Liver (tissue), 9 donors: Measurements from ENCODE around the gene CREB3L1. TPM values are rescaled to one million over a fixed set of nuclear protein-coding genes. Genes with fewer than 3 reads are reported as not detected.

Experiments
- DNase-seq: peaks from one replicate; pipeline ENCODE4 v3.0.0-alpha.2; 2017; ENCODE audit warnings: low spot score
- H3K27ac ChIP-seq, 2 donors: one replicate each; pipeline ENCODE4 v1.7.0; 2013; ENCODE audit warnings: inconsistent platforms in 2 of 2, low read length in 2 of 2, control low read depth in 1 of 2, low read depth in 1 of 2, mild to moderate bottlenecking in 1 of 2
- H3K27me3 ChIP-seq, 4 donors: one replicate each; pipeline versions ENCODE4 v1.6.1 to v1.7.0; 2013; ENCODE audit warnings: low read length in 3 of 4, inconsistent platforms in 1 of 4, mild to moderate bottlenecking in 1 of 4, moderate library complexity in 1 of 4; ENCODE audit not compliant: control insufficient read depth in 4 of 4, insufficient read depth in 4 of 4
- H3K36me3 ChIP-seq, 4 donors: one replicate each; pipeline versions ENCODE4 v1.6.1 to v1.7.0; 2013; ENCODE audit warnings: low read length in 3 of 4, mild to moderate bottlenecking in 3 of 4, low read depth in 1 of 4, moderate library complexity in 1 of 4; ENCODE audit not compliant: control insufficient read depth in 4 of 4, insufficient read depth in 3 of 4
- H3K4me1 ChIP-seq, 4 donors: one replicate each; pipeline versions ENCODE4 v1.6.1 to v1.7.0; 2013; ENCODE audit warnings: low read length in 3 of 4, mild to moderate bottlenecking in 3 of 4, moderate library complexity in 1 of 4; ENCODE audit not compliant: control insufficient read depth in 4 of 4, insufficient read depth in 4 of 4
- H3K4me3 ChIP-seq, 3 donors: one replicate each; pipeline versions ENCODE4 v1.6.1 to v1.7.0; 2013; ENCODE audit warnings: low read length in 3 of 3, control low read depth in 1 of 3, low read depth in 1 of 3, mild to moderate bottlenecking in 1 of 3
- H3K9ac ChIP-seq, 2 donors: one replicate each; pipeline ENCODE4 v1.7.0; 2013; ENCODE audit warnings: low read length in 2 of 2, mild to moderate bottlenecking in 2 of 2, moderate library complexity in 2 of 2, control low read depth in 1 of 2, low read depth in 1 of 2
- H3K9me3 ChIP-seq, 4 donors: one replicate each; pipeline versions ENCODE4 v1.6.1 to v1.7.0; 2013; ENCODE audit warnings: low read length in 3 of 4; ENCODE audit not compliant: control insufficient read depth in 4 of 4
- ATF3 ChIP-seq: IDR thresholded peaks from 2 replicates; pipeline ENCODE4 v1.6.1; 2016; ENCODE audit warnings: antibody characterized with exemption
- CTCF ChIP-seq: fragments of 150-350 bp; IDR thresholded peaks from 2 replicates; pipeline ENCODE4 v1.5.1; 2017; ENCODE audit warnings: improper control_type of control experiment, low read depth, low read length; ENCODE audit not compliant: missing input control
- EGR1 ChIP-seq, 2 donors: IDR thresholded peaks; 2 replicates each; pipeline ENCODE4 v1.6.1; 2016 to 2018; ENCODE audit warnings: antibody characterized with exemption in 2 of 2, low read depth in 2 of 2
- FOXA1 ChIP-seq: IDR thresholded peaks from 2 replicates; pipeline ENCODE4 v1.6.1; 2016; ENCODE audit warnings: antibody characterized with exemption
- FOXA2 ChIP-seq: IDR thresholded peaks from 2 replicates; pipeline ENCODE4 v1.6.1; 2016; ENCODE audit warnings: antibody characterized with exemption
- GABPA ChIP-seq, 2 donors: IDR thresholded peaks in 1 of 2; conservative IDR thresholded peaks in 1 of 2; 2 replicates each; pipeline ENCODE4 v1.6.1; 2016; ENCODE audit warnings: antibody characterized with exemption in 2 of 2, mild to moderate bottlenecking in 1 of 2, moderate library complexity in 1 of 2
- HNF4G ChIP-seq: IDR thresholded peaks from 2 replicates; pipeline ENCODE4 v1.6.1; 2016; ENCODE audit warnings: antibody characterized with exemption
- JUND ChIP-seq, 2 donors: IDR thresholded peaks; 2 replicates each; pipeline ENCODE4 v1.6.1; 2016; ENCODE audit warnings: antibody characterized with exemption in 2 of 2
- NR2F2 ChIP-seq: IDR thresholded peaks from 2 replicates; pipeline ENCODE4 v1.6.1; 2016; ENCODE audit warnings: antibody characterized with exemption
- RAD21 ChIP-seq, 2 donors: IDR thresholded peaks; 2 replicates each; pipeline ENCODE4 v1.6.1; 2016; ENCODE audit warnings: antibody characterized with exemption in 2 of 2, mild to moderate bottlenecking in 2 of 2
- RXRA ChIP-seq, 2 donors: IDR thresholded peaks; 2 replicates each; pipeline ENCODE4 v1.6.1; 2017 to 2018; ENCODE audit warnings: antibody characterized with exemption in 2 of 2, mild to moderate bottlenecking in 1 of 2
- TAF1 ChIP-seq: conservative IDR thresholded peaks from 2 replicates; pipeline ENCODE4 v1.6.1; 2016; ENCODE audit warnings: antibody characterized with exemption, mild to moderate bottlenecking
- YY1 ChIP-seq: IDR thresholded peaks from 2 replicates; pipeline ENCODE4 v1.6.1; 2016; ENCODE audit warnings: antibody characterized with exemption, mild to moderate bottlenecking
- WGBS: extraction: QIAGEN DNeasy Blood & Tissue Kit; methylation state at CpG from one replicate; pipeline ENCODE4 v1.1.7; 2013; 5-methylcytosine and 5-hydroxymethylcytosine counted together
- polyA plus RNA-seq, 2 donors: library from polyadenylated mRNA; stranded (reverse) in 1 of 2; unstranded in 1 of 2; fragments of 200-250 nt in 1 of 2; fragments of >200 nt in 1 of 2; fragmentation: Nextera tagmentation in 1 of 2; extraction: Ambion mirVana in 1 of 2; gene quantifications; one replicate each; pipeline versions ENCODE4 v1.2.1 to v1.2.3, GENCODE V29; 2013 to 2015
- total RNA-seq, 2 donors: library from RNA; depleted of rRNA; stranded (reverse); fragments of >200 nt; gene quantifications; one replicate each; pipeline ENCODE4 v1.2.3, GENCODE V29; 2014
- TF ChIP-seq, protein P1 (sequence below): IDR thresholded peaks from 2 replicates; pipeline ENCODE4 v1.6.1; 2016; ENCODE audit warnings: antibody characterized with exemption
- donor health status: healthy.
- donor health status: healthy.
- donor health status: healthy.
- donor health status: healthy.
- donor health status: healthy.

CREB3L1 gene
- total and polyA plus RNA-seq, 4 donors = 0.14 to 1.3 (median 0.33) TPM

DNA sequence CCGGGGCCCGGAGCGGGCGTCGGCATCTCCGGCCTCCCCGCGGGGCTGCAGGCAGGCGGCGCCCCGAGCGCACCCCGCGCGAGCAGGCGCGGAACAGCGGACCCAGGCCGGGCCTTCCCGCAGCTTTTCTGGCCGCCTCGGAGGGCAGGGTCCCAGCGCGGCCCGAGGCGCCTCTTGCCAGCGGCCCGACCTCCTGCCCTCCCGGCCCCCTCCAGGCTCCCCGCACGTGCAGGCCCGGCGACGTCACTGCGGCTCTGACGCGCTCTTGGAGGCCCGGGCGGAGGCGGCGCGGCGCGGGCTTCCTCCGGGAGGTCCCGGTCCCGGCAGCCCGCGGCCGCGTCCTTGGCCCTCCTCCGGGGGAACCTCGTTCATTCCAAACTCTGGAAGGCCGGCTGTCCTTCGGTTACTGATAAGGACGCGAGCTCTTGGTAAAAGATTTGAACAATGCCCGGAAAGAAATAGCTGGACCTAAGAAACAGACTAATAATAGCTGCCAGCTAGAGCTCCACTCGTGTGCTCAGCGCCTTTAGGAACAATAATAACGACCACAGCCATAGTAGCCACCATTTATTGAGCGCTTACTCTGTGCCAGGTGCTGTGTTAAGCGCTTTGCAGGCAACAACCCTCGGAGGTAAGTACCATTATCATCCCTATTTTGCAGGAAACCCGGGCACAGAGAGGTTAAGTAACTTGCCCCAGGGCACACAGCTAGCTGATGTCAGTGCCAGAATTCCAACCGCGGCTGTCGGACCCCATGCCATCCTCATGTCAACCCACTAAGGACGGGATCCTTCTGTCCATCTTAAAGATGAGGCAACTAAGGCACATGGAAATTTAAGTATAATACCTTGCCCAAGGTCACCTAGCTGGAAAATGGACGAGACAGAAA, 39.1 kb upstream of the CREB3L1 start:
- peaks cover 4 to 30% (median 15%) of the 10 kb centered on the region in 4 donors for H3K4me1 ChIP-seq
- H3K27me3 ChIP-seq = peaks cover 0 to 7% (median 1%) of the 10 kb centered on the region in 4 donors
- H3K4me3 ChIP-seq = peak overlapping the region in 2 of 3 donors; percentile 14 to 46
- H3K9ac ChIP-seq = no peak overlapping the region
- peaks cover 0 to 5% (median 1%) of the 10 kb centered on the region in 4 donors for H3K9me3 ChIP-seq
- TF ChIP-seq GABPA (IDR thresholded peaks at IDR 0.05 in 1 of 2, conservative IDR thresholded peaks at IDR 0.05 in 1 of 2) = no peak
- TF ChIP-seq, protein P1, sequence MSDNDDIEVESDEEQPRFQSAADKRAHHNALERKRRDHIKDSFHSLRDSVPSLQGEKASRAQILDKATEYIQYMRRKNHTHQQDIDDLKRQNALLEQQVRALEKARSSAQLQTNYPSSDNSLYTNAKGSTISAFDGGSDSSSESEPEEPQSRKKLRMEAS = no peak
- no peak for TF ChIP-seq NR2F2
- no peaks in the 10 kb centered on the region for H3K36me3 ChIP-seq
- WGBS = 2% methylated on average over 70 of the region's 70 CpGs
- DNase-seq = peak; percentile 72
- H3K27ac ChIP-seq = peak overlapping the region; percentile 53 to 74

DNA sequence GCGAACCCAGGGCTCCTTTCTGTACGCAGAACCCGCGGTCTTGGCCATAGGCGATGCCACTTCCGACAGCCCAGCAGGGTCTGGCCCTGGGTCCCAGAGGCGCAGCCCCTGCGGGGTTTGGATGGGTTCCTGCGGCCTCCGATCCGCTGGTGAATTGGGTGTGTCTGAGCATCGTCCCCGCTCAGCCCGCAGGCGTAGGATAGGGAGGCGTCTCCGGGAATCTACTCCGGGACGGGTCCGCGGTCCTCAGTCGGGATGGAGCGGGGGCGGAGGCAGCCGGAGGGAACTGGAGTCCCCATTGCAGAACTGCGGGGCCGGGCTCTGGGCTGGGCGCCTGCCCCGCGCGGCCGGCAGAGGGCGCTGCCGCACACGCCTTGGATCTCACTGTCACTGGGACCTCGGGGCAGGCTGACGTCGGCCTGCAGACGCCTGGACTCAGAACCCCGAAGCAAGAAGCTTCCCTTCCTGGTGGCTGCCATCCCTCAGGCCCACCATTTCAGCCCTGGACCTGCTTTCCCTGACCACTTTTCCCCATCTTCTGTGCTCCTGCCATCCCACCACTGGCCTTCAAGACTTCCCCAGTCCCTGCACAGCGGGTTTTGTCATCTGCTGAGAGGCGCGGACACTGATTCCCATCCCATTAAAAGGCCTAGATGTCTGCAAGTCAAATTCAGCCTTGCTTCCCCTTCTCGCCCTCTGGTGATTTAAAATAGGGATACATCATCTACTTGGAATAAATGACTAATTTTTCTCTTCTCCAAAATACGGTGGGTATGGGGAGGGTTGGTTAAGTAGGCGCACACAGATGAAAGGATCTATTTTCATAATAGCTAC, 38.3 kb upstream of the CREB3L1 start:
- 12% methylated on average over 46 of the region's 46 CpGs for WGBS
- DNase-seq = peak; percentile 89
- H3K4me3 ChIP-seq = peak overlapping the region in 1 of 3 donors; percentile 33
- H3K9me3 ChIP-seq = peaks cover 0 to 5% (median 1%) of the 10 kb centered on the region in 4 donors
- peak; percentile 86 to 93 for TF ChIP-seq RAD21 (IDR thresholded peaks at IDR 0.05)
- no peak for TF ChIP-seq TAF1
- peak; percentile 95 for TF ChIP-seq CTCF
- TF ChIP-seq YY1 = peak; percentile 21
- no peak for TF ChIP-seq EGR1 (IDR thresholded peaks at IDR 0.05; ENCODE audit: low read depth in 2 of 2)
- TF ChIP-seq FOXA1 = no peak
- H3K27ac ChIP-seq = peak overlapping the region; percentile 53 to 74
- peaks cover 4 to 34% (median 17%) of the 10 kb centered on the region in 4 donors for H3K4me1 ChIP-seq
- H3K27me3 ChIP-seq = peaks cover 0 to 7% (median 1%) of the 10 kb centered on the region in 4 donors
- H3K9ac ChIP-seq = no peak overlapping the region
- H3K36me3 ChIP-seq = no peaks in the 10 kb centered on the region

DNA sequence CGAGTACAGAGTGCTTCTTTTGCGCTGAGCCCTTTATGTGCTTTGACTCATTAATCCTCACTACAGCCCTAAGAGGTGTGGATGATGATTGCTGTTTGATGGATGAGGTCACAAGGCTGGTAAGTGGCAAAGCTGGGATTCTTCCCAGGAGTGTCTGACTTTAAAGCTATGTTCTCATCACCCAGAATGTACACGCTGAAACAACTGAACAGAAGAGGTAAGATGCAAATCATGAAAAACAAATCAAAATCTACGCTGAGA, 37.7 kb upstream of the CREB3L1 start:
- H3K4me1 ChIP-seq = peaks cover 4 to 34% (median 17%) of the 10 kb centered on the region in 4 donors
- whole genome bisulfite sequencing = 71% methylated on average over 4 of the region's 4 CpGs
- H3K27me3 ChIP-seq = peaks cover 0 to 4% (median 1%) of the 10 kb centered on the region in 4 donors
- TF ChIP-seq RAD21 (IDR thresholded peaks at IDR 0.05) (no peak), HNF4G (no peak), ATF3 (no peak), JUND (IDR thresholded peaks at IDR 0.05) (no peak), RXRA (IDR thresholded peaks at IDR 0.05) (no peak), YY1 (no peak), FOXA2 (no peak)
- peaks cover 0 to 5% (median 1%) of the 10 kb centered on the region in 4 donors for H3K9me3 ChIP-seq
- H3K27ac ChIP-seq = no peak overlapping the region
- no peak overlapping the region for H3K4me3 ChIP-seq
- no peak overlapping the region for H3K9ac ChIP-seq
- DNase-seq = no peak
- no peaks in the 10 kb centered on the region for H3K36me3 ChIP-seq
